Measurements from ENCODE around the gene ARGFX.

Gene ARGFX

DNA sequence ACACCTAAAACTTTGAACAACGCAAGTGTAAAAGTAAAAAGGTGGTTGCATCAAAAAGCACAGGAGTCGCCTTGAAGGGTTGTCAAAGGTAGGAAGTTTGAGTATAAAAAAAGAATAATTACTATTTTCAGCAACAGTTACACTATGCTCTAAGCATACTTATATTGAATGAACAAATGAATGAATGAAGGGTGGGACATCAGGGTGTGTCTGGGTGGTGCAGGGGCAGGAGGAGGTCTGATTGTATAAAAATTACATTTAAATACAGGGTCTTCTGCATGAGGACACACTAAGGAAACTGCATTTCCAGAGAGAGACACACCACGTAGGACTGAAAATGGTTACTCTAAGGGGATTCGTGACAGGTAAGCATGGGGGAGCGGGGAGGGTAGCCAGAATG is at the start of gene ARGFX:
TSS of gene ARGFX (plus strand) at position 301 of the 400 bp plus-strand sequence. CDS start 2,765 bp downstream, outside the sequence.
- ATAC-seq, result no peak
- no peak for TF ChIP-seq TCF4 (CRISPR knock-in tag; IDR thresholded peaks at IDR 0.05; ENCODE audit: borderline replicate concordance)

DNA sequence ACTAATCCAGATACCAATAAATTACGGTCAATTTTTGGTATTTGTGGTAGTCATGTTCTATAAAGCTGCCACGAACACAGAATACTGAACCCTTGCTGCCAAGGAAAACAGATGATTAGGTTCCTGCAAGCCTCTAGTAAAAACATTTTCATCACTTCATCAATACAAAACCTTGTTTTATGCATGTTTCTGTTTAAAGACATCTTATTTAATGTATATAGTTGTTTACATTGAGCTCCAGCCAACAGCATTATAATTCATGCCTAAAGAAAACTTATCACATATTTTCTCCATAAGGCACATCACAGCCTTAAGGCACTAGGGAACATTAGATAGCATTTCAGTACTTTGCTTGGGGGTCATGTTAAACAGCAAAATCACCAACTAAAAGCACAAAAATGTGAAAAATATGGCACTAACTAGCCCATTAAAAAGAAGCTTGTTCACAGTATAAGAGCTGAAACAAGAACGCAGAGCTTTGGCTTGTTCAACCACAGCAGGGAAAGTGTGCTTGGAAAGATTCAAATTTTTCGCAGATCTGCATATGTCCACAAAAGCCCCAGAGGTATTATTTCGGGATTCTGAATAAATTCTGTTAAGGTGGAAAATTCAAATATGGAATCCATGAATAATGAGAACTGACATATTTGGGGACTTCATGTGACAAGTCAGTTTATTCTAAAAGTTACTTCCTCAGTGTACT is 49.6 kb upstream of the ARGFX start:
- TF ChIP-seq ISL1 (CRISPR knock-in tag; IDR thresholded peaks at IDR 0.05), result no peak
- TF ChIP-seq ZNF565 (CRISPR knock-in tag; conservative IDR thresholded peaks at IDR 0.05; ENCODE audit: low read depth), result no peak
- TF ChIP-seq SNAI2 (CRISPR knock-in tag; IDR thresholded peaks at IDR 0.05), result no peak
- TF ChIP-seq PPARA (CRISPR knock-in tag; IDR thresholded peaks at IDR 0.05; ENCODE audit: borderline replicate concordance), result no peak
- TF ChIP-seq CSDC2 (CRISPR knock-in tag; IDR thresholded peaks at IDR 0.05), result no peak
- TF ChIP-seq ESRRG (CRISPR knock-in tag; IDR thresholded peaks at IDR 0.05), result no peak
- no peak for TF ChIP-seq GLIS3 (CRISPR knock-in tag; IDR thresholded peaks at IDR 0.05)
- TF ChIP-seq CREB5 (CRISPR knock-in tag; IDR thresholded peaks at IDR 0.05; ENCODE audit: low read depth), result no peak
- TF ChIP-seq ZNF8 (CRISPR knock-in tag; IDR thresholded peaks at IDR 0.05), result no peak
- TF ChIP-seq TOX (CRISPR knock-in tag; IDR thresholded peaks at IDR 0.05; ENCODE audit: borderline replicate concordance), result no peak
- TF ChIP-seq ARNTL (CRISPR knock-in tag; IDR thresholded peaks at IDR 0.05; ENCODE audit: borderline replicate concordance, low read depth), result no peak
- TF ChIP-seq, protein P1, sequence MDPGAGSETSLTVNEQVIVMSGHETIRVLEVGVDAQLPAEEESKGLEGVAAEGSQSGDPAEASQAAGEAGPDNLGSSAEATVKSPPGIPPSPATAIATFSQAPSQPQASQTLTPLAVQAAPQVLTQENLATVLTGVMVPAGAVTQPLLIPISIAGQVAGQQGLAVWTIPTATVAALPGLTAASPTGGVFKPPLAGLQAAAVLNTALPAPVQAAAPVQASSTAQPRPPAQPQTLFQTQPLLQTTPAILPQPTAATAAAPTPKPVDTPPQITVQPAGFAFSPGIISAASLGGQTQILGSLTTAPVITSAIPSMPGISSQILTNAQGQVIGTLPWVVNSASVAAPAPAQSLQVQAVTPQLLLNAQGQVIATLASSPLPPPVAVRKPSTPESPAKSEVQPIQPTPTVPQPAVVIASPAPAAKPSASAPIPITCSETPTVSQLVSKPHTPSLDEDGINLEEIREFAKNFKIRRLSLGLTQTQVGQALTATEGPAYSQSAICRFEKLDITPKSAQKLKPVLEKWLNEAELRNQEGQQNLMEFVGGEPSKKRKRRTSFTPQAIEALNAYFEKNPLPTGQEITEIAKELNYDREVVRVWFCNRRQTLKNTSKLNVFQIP (CRISPR knock-in tag; IDR thresholded peaks at IDR 0.05; ENCODE audit: borderline replicate concordance, low read depth), result no peak
- no peak for TF ChIP-seq BACH2 (CRISPR knock-in tag; IDR thresholded peaks at IDR 0.05; ENCODE audit: borderline replicate concordance)
- TF ChIP-seq OSR1 (CRISPR knock-in tag; IDR thresholded peaks at IDR 0.05), result no peak
- TF ChIP-seq ZC3H10 (CRISPR knock-in tag; IDR thresholded peaks at IDR 0.05), result no peak
- no peak for TF ChIP-seq TCF4 (CRISPR knock-in tag; IDR thresholded peaks at IDR 0.05; ENCODE audit: borderline replicate concordance)
- no peak for TF ChIP-seq ZFP30 (CRISPR knock-in tag; IDR thresholded peaks at IDR 0.05)
- TF ChIP-seq, protein P2, sequence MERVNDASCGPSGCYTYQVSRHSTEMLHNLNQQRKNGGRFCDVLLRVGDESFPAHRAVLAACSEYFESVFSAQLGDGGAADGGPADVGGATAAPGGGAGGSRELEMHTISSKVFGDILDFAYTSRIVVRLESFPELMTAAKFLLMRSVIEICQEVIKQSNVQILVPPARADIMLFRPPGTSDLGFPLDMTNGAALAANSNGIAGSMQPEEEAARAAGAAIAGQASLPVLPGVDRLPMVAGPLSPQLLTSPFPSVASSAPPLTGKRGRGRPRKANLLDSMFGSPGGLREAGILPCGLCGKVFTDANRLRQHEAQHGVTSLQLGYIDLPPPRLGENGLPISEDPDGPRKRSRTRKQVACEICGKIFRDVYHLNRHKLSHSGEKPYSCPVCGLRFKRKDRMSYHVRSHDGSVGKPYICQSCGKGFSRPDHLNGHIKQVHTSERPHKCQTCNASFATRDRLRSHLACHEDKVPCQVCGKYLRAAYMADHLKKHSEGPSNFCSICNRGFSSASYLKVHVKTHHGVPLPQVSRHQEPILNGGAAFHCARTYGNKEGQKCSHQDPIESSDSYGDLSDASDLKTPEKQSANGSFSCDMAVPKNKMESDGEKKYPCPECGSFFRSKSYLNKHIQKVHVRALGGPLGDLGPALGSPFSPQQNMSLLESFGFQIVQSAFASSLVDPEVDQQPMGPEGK (CRISPR knock-in tag; IDR thresholded peaks at IDR 0.05; ENCODE audit: borderline replicate concordance), result no peak
- no peak for TF ChIP-seq ZFP3 (CRISPR knock-in tag; IDR thresholded peaks at IDR 0.05)
- ATAC-seq, result no peak

DNA sequence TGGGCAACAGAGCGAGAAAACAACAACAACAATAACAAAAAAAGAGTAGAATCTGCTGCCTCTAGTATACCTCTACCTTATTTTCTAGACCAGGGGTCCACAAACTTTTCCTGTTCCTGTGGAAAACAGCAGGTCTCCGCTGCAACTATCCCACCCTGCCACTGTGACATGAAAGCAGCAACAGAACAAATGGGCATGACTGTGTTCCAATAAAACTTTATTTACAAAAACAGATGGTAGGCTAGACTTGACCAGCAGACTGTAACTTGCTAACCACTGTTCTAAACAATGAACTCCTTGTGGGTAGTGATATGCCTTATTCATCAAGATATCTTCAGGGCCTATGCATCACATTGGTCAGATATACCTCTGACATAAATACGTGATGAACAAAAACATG is 47.2 kb upstream of the ARGFX start:
- TF ChIP-seq ZNF70 (CRISPR knock-in tag; IDR thresholded peaks at IDR 0.05), result no peak
- TF ChIP-seq, protein P1 (CRISPR knock-in tag; IDR thresholded peaks at IDR 0.05; ENCODE audit: borderline replicate concordance, low read depth), result no peak
- no peak for TF ChIP-seq CSDC2 (CRISPR knock-in tag; IDR thresholded peaks at IDR 0.05)
- TF ChIP-seq ZC3H10 (CRISPR knock-in tag; IDR thresholded peaks at IDR 0.05), result no peak
- TF ChIP-seq TSHZ2 (CRISPR knock-in tag; IDR thresholded peaks at IDR 0.05), result no peak
- no peak for TF ChIP-seq ISL1 (CRISPR knock-in tag; IDR thresholded peaks at IDR 0.05)
- TF ChIP-seq TCF4 (CRISPR knock-in tag; IDR thresholded peaks at IDR 0.05; ENCODE audit: borderline replicate concordance), result no peak

More for the DNA sequence above, 47.2 kb upstream of the ARGFX start:
- no peak for ATAC-seq

Data from SK-N-SH treated with all-trans-retinoic acid at 6 μM for 48 hours (cell line).